HepG2 (cell line): ENCODE results near the gene PIK3C2B. TPM values are rescaled to one million over a fixed set of nuclear protein-coding genes. Genes with fewer than 3 reads are reported as not detected.

ENCODE experiments used
- ATAC-seq: fragments of 200-7000 bp; cut with Tn5 transposase; 3 replicates; pipeline ENCODE4 v1.9.1; 2020; ENCODE audit warnings: mild to moderate bottlenecking, moderate library complexity
- BruUV-seq: library from RNA; stranded (reverse); fragments of 400-500 nt; replicated peaks from 2 replicates; lab custom pipeline; 2021; lab: Mats Ljungman, UMichigan
- CTCF ChIA-PET: fragments of 300-600 bp; formaldehyde crosslinking; extraction: SDS; loops from one replicate; lab custom pipeline; 2021; ENCODE audit warnings: low total read pairs, inconsistent platforms, low intra/inter-chr PET ratio; lab: Yijun Ruan, JAX
- POLR2A ChIA-PET: fragments of 350-600 bp; sonication (Branson Sonifier 250); formaldehyde crosslinking; loops from one replicate; lab custom pipeline; 2020; ENCODE audit warnings: antibody characterized with exemption, inconsistent platforms; lab: Yijun Ruan, JAX
- DNase-seq: peaks from one replicate; pipeline ENCODE4 v3.0.0-alpha.2; 2015; ENCODE audit warnings: low spot score
- FAIRE-seq: peaks from 3 replicates; lab custom pipeline; 2011; peaks lifted over from hg19 to GRCh38; lab: Jason Lieb, UNC
- H2AFZ ChIP-seq: one replicate; pipeline ENCODE4 v1.6.1; 2011; ENCODE audit warnings: low read length, inconsistent platforms
- H3K27ac ChIP-seq: fragments of 300-600 bp; 3 replicates; pipeline ENCODE4 v1.8.0; 2011; ENCODE audit warnings: mixed run types, mild to moderate bottlenecking, mixed read lengths, low read length, inconsistent platforms; ENCODE audit not compliant: insufficient read depth; ENCODE audit errors: extremely low read length
- H3K27me3 ChIP-seq, 2 experiments: fragments of 200-600 bp in 1 of 2; 2 replicates in 1 of 2; 3 replicates in 1 of 2; pipeline versions ENCODE4 v1.6.0 to v1.8.0; 2011; ENCODE audit warnings: low read length in 2 of 2, mild to moderate bottlenecking in 2 of 2, moderate library complexity in 2 of 2, inconsistent platforms in 1 of 2; ENCODE audit not compliant: insufficient read depth in 2 of 2, control insufficient read depth in 1 of 2
- H3K36me3 ChIP-seq, 2 experiments: fragments of 200-600 bp in 1 of 2; replicated peaks in 1 of 2; 2 replicates in 1 of 2; 3 replicates in 1 of 2; pipeline versions ENCODE4 v1.5.1 to v1.8.0; 2011; ENCODE audit warnings: low read length in 2 of 2, inconsistent platforms in 1 of 2; ENCODE audit not compliant: insufficient read depth in 2 of 2, control insufficient read depth in 1 of 2
- H3K4me1 ChIP-seq: 2 replicates; pipeline ENCODE4 v1.5.1; 2012; ENCODE audit warnings: low read length, inconsistent platforms; ENCODE audit not compliant: insufficient read depth
- H3K4me2 ChIP-seq: 2 replicates; pipeline ENCODE4 v1.6.0; 2011; ENCODE audit warnings: low read depth, low read length, inconsistent platforms
- H3K4me3 ChIP-seq, 3 experiments: fragments of 200-600 bp in 1 of 3; sonication (generic), shearing (Covaris generic) in 1 of 3; replicated peaks in 1 of 3; 2 replicates each; pipeline ENCODE4 v1.5.1; 2011 to 2016; ENCODE audit warnings: low read length in 3 of 3, inconsistent platforms in 2 of 3, low read depth in 2 of 3, mild to moderate bottlenecking in 2 of 3, control low read depth in 1 of 3, mixed read lengths in 1 of 3; ENCODE audit not compliant: insufficient read depth in 1 of 3
- H3K79me2 ChIP-seq: one replicate; pipeline ENCODE4 v1.6.1; 2011; ENCODE audit warnings: low read length, inconsistent platforms; ENCODE audit not compliant: insufficient read depth
- H3K9ac ChIP-seq: 2 replicates; pipeline ENCODE4 v1.6.0; 2011; ENCODE audit warnings: mild to moderate bottlenecking, low read depth, low read length, inconsistent platforms; ENCODE audit not compliant: insufficient read depth
- H3K9me3 ChIP-seq: 2 replicates; pipeline ENCODE4 v1.5.1; 2012; ENCODE audit warnings: mild to moderate bottlenecking, low read length
- H4K20me1 ChIP-seq: 2 replicates; pipeline ENCODE4 v1.6.0; 2011; ENCODE audit warnings: inconsistent platforms, mild to moderate bottlenecking, low read length, moderate library complexity; ENCODE audit not compliant: insufficient read depth
- DR1 ChIP-seq: sonication (generic); formaldehyde crosslinking; IDR thresholded peaks from 2 replicates; pipeline ENCODE4 v1.8.0; 2021; ENCODE audit warnings: mild to moderate bottlenecking, missing genetic modification reagents, inconsistent platforms
- KDM5A ChIP-seq: fragments of 200-600 bp; sonication (generic); IDR thresholded peaks from 2 replicates; pipeline ENCODE4 v1.7.0; 2018; ENCODE audit warnings: antibody characterized with exemption, mild to moderate bottlenecking, low read length, borderline replicate concordance
- LRRFIP1 ChIP-seq: sonication (generic); formaldehyde crosslinking; conservative IDR thresholded peaks from 2 replicates; pipeline ENCODE4 v1.4.0; 2020; ENCODE audit warnings: missing genetic modification reagents
- MAFF ChIP-seq: IDR thresholded peaks from 2 replicates; pipeline ENCODE4 v1.6.1; 2011; ENCODE audit warnings: low read depth, low read length, improper control_type of control experiment
- MAFK ChIP-seq, 2 experiments: IDR thresholded peaks in 1 of 2; conservative IDR thresholded peaks in 1 of 2; 2 replicates each; pipeline ENCODE4 v1.6.1; 2011; ENCODE audit warnings: improper control_type of control experiment in 2 of 2, low read length in 2 of 2
- MTERF4 ChIP-seq: sonication (generic); formaldehyde crosslinking; IDR thresholded peaks from 2 replicates; pipeline ENCODE4 v1.8.0; 2023; ENCODE audit warnings: mild to moderate bottlenecking, missing genetic modification reagents
- RBAK ChIP-seq: sonication (generic); formaldehyde crosslinking; IDR thresholded peaks from 2 replicates; pipeline ENCODE4 v1.5.1; 2020; ENCODE audit warnings: mild to moderate bottlenecking, missing genetic modification reagents
- SSRP1 ChIP-seq: IDR thresholded peaks from 2 replicates; pipeline ENCODE4 v1.6.1; 2016; ENCODE audit warnings: control low read depth
- TAF15 ChIP-seq: fragments of 200-400 bp; formaldehyde crosslinking; IDR thresholded peaks from one replicate; pipeline ENCODE4 v1.6.1; 2018; ENCODE audit warnings: mild to moderate bottlenecking, low read depth, low read length; ENCODE audit not compliant: poor library complexity, severe bottlenecking
- ZNF33B ChIP-seq: sonication (generic); formaldehyde crosslinking; IDR thresholded peaks from 2 replicates; pipeline ENCODE4 v1.5.1; 2020; ENCODE audit warnings: mild to moderate bottlenecking, missing genetic modification reagents
- ZNF737 ChIP-seq: sonication (generic); formaldehyde crosslinking; IDR thresholded peaks from 2 replicates; pipeline ENCODE4 v1.5.0; 2020; ENCODE audit warnings: missing genetic modification reagents, mild to moderate bottlenecking, borderline replicate concordance
- ZSCAN20 ChIP-seq: sonication (generic); formaldehyde crosslinking; IDR thresholded peaks from 2 replicates; pipeline ENCODE4 v1.4.0; 2020; ENCODE audit warnings: missing genetic modification reagents, mild to moderate bottlenecking, borderline replicate concordance
- WGBS: methylation state at CpG from one replicate; pipeline ENCODE4 v1.1.6; 2017; ENCODE audit warnings: low lambda C conversion rate; 5-methylcytosine and 5-hydroxymethylcytosine counted together
- in situ Hi-C: cut with HindIII; loops from 2 replicates; pipeline ENCODE4 v1.10.0; 2017; ENCODE audit warnings: low pct_unique_long_range_greater_than_20kb; ENCODE audit not compliant: extremely low pct_ligation_motif_present
- intact Hi-C: fragments of 100-400 bp; cut with micrococcal nuclease; formaldehyde crosslinking; loops from one replicate; pipeline ENCODE4 v1.10.0; 2022; ENCODE audit not compliant: unreplicated experiment
- polyA plus RNA-seq, 8 experiments: library from polyadenylated mRNA; depleted of rRNA in 3 of 8; stranded (reverse) in 7 of 8; unstranded in 1 of 8; fragments of >200 nt; fragmentation: Illumina TruSeq in 4 of 8; extraction: Trizol in 4 of 8; gene quantifications; 2 replicates each; pipeline versions ENCODE4 v1.2.1 to v1.2.3, GENCODE V29; 2011 to 2016; ENCODE audit warnings: low read depth in 4 of 8, missing spikeins in 1 of 8, mixed read lengths in 1 of 8; ENCODE audit not compliant: insufficient read depth in 1 of 8
- total RNA-seq, 5 experiments: library from RNA; depleted of rRNA; stranded (reverse); fragments of >200 nt; fragmentation: Illumina TruSeq; extraction: Trizol; gene quantifications; 2 replicates each; pipeline ENCODE4 v1.2.3, GENCODE V29; 2016; ENCODE audit warnings: low read depth in 1 of 5

PIK3C2B gene
- total and polyA plus RNA-seq, 2 of the 13 experiments (the other 11 are each of a cell fraction or from before 2014, with no cell fraction given): 3.4 to 4.5 TPM

- no peak for FAIRE-seq
- CTCF ChIA-PET: no interaction called here
- no peak overlapping the region for H3K9ac ChIP-seq
Observed at GRCh38 chr1:204491655-204492054, 3.0 kb downstream of the PIK3C2B start.

DNA sequence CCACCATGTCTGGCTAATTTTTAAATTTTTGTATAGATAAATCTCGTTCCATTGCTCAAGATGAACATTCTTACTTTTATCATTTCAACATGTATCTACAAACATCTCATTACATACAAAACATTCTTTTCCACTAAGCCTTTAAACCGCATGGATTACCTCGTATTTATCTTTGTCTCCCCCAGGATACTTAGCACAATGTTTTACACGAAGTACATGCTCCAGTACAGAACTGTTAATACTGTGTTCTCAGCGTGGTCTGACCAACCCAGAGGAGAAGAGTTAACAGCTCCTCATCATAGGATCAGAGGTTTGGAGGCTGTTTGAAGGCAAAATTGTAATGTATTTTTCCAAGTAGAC, 7.4 kb downstream of the PIK3C2B start:
- in situ Hi-C loops: no loop called here
- intact Hi-C loops: no loop called here
- FAIRE-seq: no peak

More at GRCh38 chr1:204491655-204492054, 3.0 kb downstream of the PIK3C2B start:
- H4K20me1 ChIP-seq: no peaks in the 10 kb centered on the region
- BruUV-seq: no TSS peak
- peaks cover 0 to 16% of the 10 kb centered on the region in 2 experiments; a peak in 3 of 5 replicates for H3K27me3 ChIP-seq
- ATAC-seq: no peak
- POLR2A ChIA-PET: no interaction called here
- no peaks in the 10 kb centered on the region for H3K9me3 ChIP-seq
- no peak overlapping the region for H3K4me3 ChIP-seq
- no peaks in the 10 kb centered on the region for H3K36me3 ChIP-seq
- no peak overlapping the region for H3K27ac ChIP-seq
- no peak overlapping the region for H3K4me2 ChIP-seq
- H2AFZ ChIP-seq: no peak overlapping the region
- DNase-seq: no peak
- intact Hi-C loops (no loop called here), in situ Hi-C loops (no loop called here)
- peaks cover 35% of the 10 kb centered on the region for H3K4me1 ChIP-seq
- no peaks in the 10 kb centered on the region for H3K79me2 ChIP-seq
- TF ChIP-seq MAFK (conservative IDR thresholded peaks at IDR 0.05 in 1 of 2, IDR thresholded peaks at IDR 0.05 in 1 of 2; ENCODE audit: low read length in 2 of 2) (peak; percentile 89 to 91), MAFF (peak; percentile 84), RBAK (CRISPR knock-in tag) (no peak)

More for the DNA sequence above, 7.4 kb downstream of the PIK3C2B start:
- no peak overlapping the region for H2AFZ ChIP-seq
- no peaks in the 10 kb centered on the region for H3K79me2 ChIP-seq
- ChIA-PET CTCF (no interaction called here), POLR2A (no interaction called here)
- no peak overlapping the region for H3K9ac ChIP-seq
- no peaks in the 10 kb centered on the region for H4K20me1 ChIP-seq
- H3K4me2 ChIP-seq: no peak overlapping the region
- no peak overlapping the region for H3K27ac ChIP-seq
- DNase-seq: no peak
- no peaks in the 10 kb centered on the region for H3K36me3 ChIP-seq
- no peaks in the 10 kb centered on the region for H3K9me3 ChIP-seq
- H3K4me1 ChIP-seq: peaks cover 29% of the 10 kb centered on the region
- whole genome bisulfite sequencing: 72% methylated on average over 5 of the region's 5 CpGs
- H3K27me3 ChIP-seq: no peaks in the 10 kb centered on the region
- no peak overlapping the region for H3K4me3 ChIP-seq
- no TSS peak for BruUV-seq
- no peak for TF ChIP-seq DR1 (CRISPR knock-in tag)
- TF ChIP-seq ZSCAN20 (CRISPR knock-in tag): no peak
- TF ChIP-seq SSRP1 (CRISPR knock-in tag): no peak
- no peak for TF ChIP-seq LRRFIP1 (CRISPR knock-in tag)
- no peak for TF ChIP-seq ZNF33B (CRISPR knock-in tag)
- no peak for TF ChIP-seq MTERF4
- no peak for TF ChIP-seq KDM5A
- TF ChIP-seq ZNF737 (CRISPR knock-in tag): no peak
- TF ChIP-seq TAF15: no peak
- ATAC-seq: no peak
